IPS-18c (cell line): ENCODE measurements around the gene TMEM86A.

Experiments used
- H3K4me3 ChIP-seq: 2 replicates; pipeline ENCODE4 v1.7.0; 2013; ENCODE audit warnings: low read depth, mild to moderate bottlenecking, low read length, moderate library complexity; ENCODE audit not compliant: insufficient read depth
- H3K9me3 ChIP-seq: one replicate; pipeline ENCODE4 v1.6.1; 2013; ENCODE audit warnings: mild to moderate bottlenecking, low read length, moderate library complexity; ENCODE audit not compliant: control insufficient read depth, insufficient read depth

TMEM86A gene

GRCh38 chr11:18692941-18693760, 5.4 kb upstream of the TMEM86A start:
- Histone ChIP-seq H3K4me3 (no peak overlapping the region), H3K9me3 (no peaks in the 10 kb centered on the region)

GRCh38 chr11:18696638-18697225, 1.8 kb upstream of the TMEM86A start:
- no peak overlapping the region for H3K4me3 ChIP-seq
- H3K9me3 ChIP-seq = no peaks in the 10 kb centered on the region

GRCh38 chr11:18697576-18697975, 1.0 kb upstream of the TMEM86A start:
- Histone ChIP-seq H3K9me3 (no peaks in the 10 kb centered on the region), H3K4me3 (no peak overlapping the region)

GRCh38 chr11:18699269-18699596, 654 bp downstream of the TMEM86A start:
- no peaks in the 10 kb centered on the region for H3K9me3 ChIP-seq
- peak overlapping the region; percentile 71 for H3K4me3 ChIP-seq

GRCh38 chr11:18699848-18700261, 1.3 kb downstream of the TMEM86A start:
- no peak overlapping the region; the same call in 1 of the 2 replicates for H3K4me3 ChIP-seq

GRCh38 chr11:18700375-18700774, 1.8 kb downstream of the TMEM86A start:
- no peak overlapping the region for H3K4me3 ChIP-seq

More at GRCh38 chr11:18699848-18700261, 1.3 kb downstream of the TMEM86A start:
- no peaks in the 10 kb centered on the region for H3K9me3 ChIP-seq

GRCh38 chr11:18700872-18701271, 2.3 kb downstream of the TMEM86A start:
- H3K4me3 ChIP-seq = no peak overlapping the region
- H3K9me3 ChIP-seq = no peaks in the 10 kb centered on the region

More at GRCh38 chr11:18700375-18700774, 1.8 kb downstream of the TMEM86A start:
- no peaks in the 10 kb centered on the region for H3K9me3 ChIP-seq

GRCh38 chr11:18701614-18702216, 3.1 kb downstream of the TMEM86A start:
- Histone ChIP-seq H3K9me3 (no peaks in the 10 kb centered on the region), H3K4me3 (no peak overlapping the region)

GRCh38 chr11:18703001-18703763, 4.6 kb downstream of the TMEM86A start:
- H3K9me3 ChIP-seq = no peaks in the 10 kb centered on the region
- H3K4me3 ChIP-seq = no peak overlapping the region

- Histone ChIP-seq H3K4me3 (no peak overlapping the region), H3K9me3 (no peaks in the 10 kb centered on the region)
Measured at GRCh38 chr11:18704045-18704645, 5.6 kb downstream of the TMEM86A start.

GRCh38 chr11:18704698-18705097, 6.1 kb downstream of the TMEM86A start:
- H3K9me3 ChIP-seq = no peaks in the 10 kb centered on the region
- no peak overlapping the region for H3K4me3 ChIP-seq

GRCh38 chr11:18705651-18706281, 7.2 kb downstream of the TMEM86A start:
- H3K4me3 ChIP-seq = no peak overlapping the region
- no peaks in the 10 kb centered on the region for H3K9me3 ChIP-seq

GRCh38 chr11:18706330-18707243, 8.0 kb downstream of the TMEM86A start:
- Histone ChIP-seq H3K4me3 (no peak overlapping the region), H3K9me3 (no peaks in the 10 kb centered on the region)

- no peak overlapping the region for H3K4me3 ChIP-seq
- no peaks in the 10 kb centered on the region for H3K9me3 ChIP-seq
Measured at GRCh38 chr11:18707811-18708340, 9.3 kb downstream of the TMEM86A start.

- H3K9me3 ChIP-seq = no peaks in the 10 kb centered on the region
- no peak overlapping the region for H3K4me3 ChIP-seq
Measured at GRCh38 chr11:18709414-18709813, 10.8 kb downstream of the TMEM86A start.

- Histone ChIP-seq H3K9me3 (no peaks in the 10 kb centered on the region), H3K4me3 (no peak overlapping the region)
Measured at GRCh38 chr11:18710545-18710944, 12.0 kb downstream of the TMEM86A start.
